Tibial nerve (tissue), 4 donors: Measurements from ENCODE around the gene SIMC1.

Source experiments
- EP300 ChIP-seq, 2 donors: sonication (generic); formaldehyde crosslinking; IDR thresholded peaks; one replicate each; pipeline ENCODE4 v1.6.1; 2017; ENCODE audit warnings: antibody characterized with exemption in 2 of 2, mild to moderate bottlenecking in 1 of 2
- POLR2A ChIP-seq, 2 donors: fragments of 450-650 bp; IDR thresholded peaks; one replicate each; pipeline ENCODE4 v1.6.1; 2017; ENCODE audit warnings: antibody characterized with exemption in 2 of 2, mild to moderate bottlenecking in 2 of 2, moderate library complexity in 2 of 2
- TF ChIP-seq, protein P1 (sequence below), 5 experiments: fragments of 200-600 bp in 3 of 5; fragments of 450-650 bp in 2 of 5; sonication (generic) in 3 of 5; IDR thresholded peaks; one replicate each; pipeline ENCODE4 v1.5.1; 2016 to 2019; ENCODE audit warnings: antibody characterized with exemption in 5 of 5, mild to moderate bottlenecking in 3 of 5, moderate library complexity in 2 of 5

DNA sequence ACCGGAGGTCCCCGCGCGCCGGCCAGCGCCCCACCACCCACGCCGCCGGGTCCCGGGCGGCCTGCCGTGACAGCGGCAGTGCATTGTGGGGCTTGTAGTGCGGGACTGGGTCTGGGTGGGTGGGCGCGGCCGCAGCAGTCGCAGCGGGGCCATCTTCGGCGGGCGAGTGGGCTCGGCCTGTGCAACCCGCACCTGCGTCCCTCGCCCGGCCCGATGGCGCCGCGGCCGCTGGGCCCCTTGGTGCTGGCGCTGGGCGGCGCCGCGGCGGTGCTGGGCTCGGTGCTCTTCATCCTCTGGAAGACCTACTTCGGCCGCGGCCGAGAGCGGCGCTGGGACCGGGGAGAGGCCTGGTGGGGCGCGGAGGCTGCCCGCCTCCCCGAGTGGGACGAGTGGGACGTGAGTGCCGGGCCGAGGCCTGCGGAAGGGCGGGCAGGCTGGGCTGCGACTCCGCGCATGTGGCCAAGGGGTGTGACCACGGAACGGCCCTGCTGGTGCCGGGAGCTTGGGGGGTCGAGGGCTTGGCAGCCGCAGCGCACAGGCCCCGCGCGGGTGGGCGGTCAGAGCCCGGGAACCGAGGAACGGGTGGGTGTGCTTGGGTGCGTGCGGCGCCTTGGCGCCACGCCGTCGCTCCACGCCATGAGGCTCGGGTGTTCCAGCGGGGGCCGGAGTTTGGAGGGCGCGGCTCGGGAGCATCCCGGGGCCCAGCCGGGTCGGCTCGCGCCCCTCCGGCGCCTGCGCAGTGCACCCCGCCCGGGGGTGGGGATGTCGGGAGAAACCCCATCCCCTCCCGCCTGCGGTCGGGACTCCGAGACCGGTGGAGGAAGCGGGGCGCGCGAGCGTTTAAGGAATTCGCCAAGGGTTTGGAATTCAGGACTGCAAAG lies 127.4 kb downstream of the SIMC1 start, which contains the start of gene ARL10:
- TF ChIP-seq, protein P1, sequence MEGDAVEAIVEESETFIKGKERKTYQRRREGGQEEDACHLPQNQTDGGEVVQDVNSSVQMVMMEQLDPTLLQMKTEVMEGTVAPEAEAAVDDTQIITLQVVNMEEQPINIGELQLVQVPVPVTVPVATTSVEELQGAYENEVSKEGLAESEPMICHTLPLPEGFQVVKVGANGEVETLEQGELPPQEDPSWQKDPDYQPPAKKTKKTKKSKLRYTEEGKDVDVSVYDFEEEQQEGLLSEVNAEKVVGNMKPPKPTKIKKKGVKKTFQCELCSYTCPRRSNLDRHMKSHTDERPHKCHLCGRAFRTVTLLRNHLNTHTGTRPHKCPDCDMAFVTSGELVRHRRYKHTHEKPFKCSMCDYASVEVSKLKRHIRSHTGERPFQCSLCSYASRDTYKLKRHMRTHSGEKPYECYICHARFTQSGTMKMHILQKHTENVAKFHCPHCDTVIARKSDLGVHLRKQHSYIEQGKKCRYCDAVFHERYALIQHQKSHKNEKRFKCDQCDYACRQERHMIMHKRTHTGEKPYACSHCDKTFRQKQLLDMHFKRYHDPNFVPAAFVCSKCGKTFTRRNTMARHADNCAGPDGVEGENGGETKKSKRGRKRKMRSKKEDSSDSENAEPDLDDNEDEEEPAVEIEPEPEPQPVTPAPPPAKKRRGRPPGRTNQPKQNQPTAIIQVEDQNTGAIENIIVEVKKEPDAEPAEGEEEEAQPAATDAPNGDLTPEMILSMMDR (IDR thresholded peaks at IDR 0.05) = no peak
- TF ChIP-seq POLR2A (IDR thresholded peaks at IDR 0.05) (peak in 1 of 2 donors; percentile 21), EP300 (IDR thresholded peaks at IDR 0.05) (no peak)
